ENCODE measurements around the gene VWA1.
"Not testable (repeated sequence)": the region's sequence is repeated elsewhere in the genome, so short reads cannot be mapped to it uniquely, and the experiment has no call there.

VWA1 gene

GRCh38 chr1:1461721-1462317, 26.3 kb downstream of the VWA1 start:
- no peak for DNase-seq

- DNase-seq: no peak
These were observed 27.0 kb downstream of the VWA1 start for GRCh38 chr1:1462318-1462966.

- DNase-seq: no peak
These were observed 27.8 kb downstream of the VWA1 start for GRCh38 chr1:1463312-1463711.

GRCh38 chr1:1468196-1468985, 32.9 kb downstream of the VWA1 start:
- DNase-seq: not testable (repeated sequence)

- no peak for DNase-seq
These were observed 35.3 kb downstream of the VWA1 start for GRCh38 chr1:1470626-1471388.

GRCh38 chr1:1471389-1472052, 36.0 kb downstream of the VWA1 start, which contains the start of gene ATAD3B:
Gene ATAD3B (plus strand): TSS chr1:1471765. CDS start chr1:1471885, 120 bp downstream.
- DNase-seq: peak; percentile 93

GRCh38 chr1:1472053-1472876, 36.8 kb downstream of the VWA1 start:
- DNase-seq: not testable (repeated sequence)

GRCh38 chr1:1476011-1476410, 40.5 kb downstream of the VWA1 start:
- not testable (repeated sequence) for DNase-seq

- no peak for DNase-seq
These were observed 41.7 kb downstream of the VWA1 start for GRCh38 chr1:1477206-1477605.

- no peak for DNase-seq
These were observed 44.3 kb downstream of the VWA1 start for GRCh38 chr1:1479547-1480487.

GRCh38 chr1:1480488-1480867, 45.0 kb downstream of the VWA1 start:
- not testable (repeated sequence) for DNase-seq

GRCh38 chr1:1481811-1482210, 46.3 kb downstream of the VWA1 start:
- DNase-seq: not testable (repeated sequence)

GRCh38 chr1:1482856-1483255, 47.4 kb downstream of the VWA1 start:
- DNase-seq: no peak

GRCh38 chr1:1483714-1484113, 48.2 kb downstream of the VWA1 start:
- DNase-seq: no peak

GRCh38 chr1:1484976-1485750, 49.7 kb downstream of the VWA1 start:
- DNase-seq: not testable (repeated sequence)

- not testable (repeated sequence) for DNase-seq
These were observed 50.3 kb downstream of the VWA1 start for GRCh38 chr1:1485755-1486317.

- DNase-seq: no peak
These were observed 52.2 kb downstream of the VWA1 start for GRCh38 chr1:1487701-1488100.

- no peak for DNase-seq
These were observed 53.7 kb downstream of the VWA1 start for GRCh38 chr1:1489231-1489630.

GRCh38 chr1:1489861-1490260, 54.4 kb downstream of the VWA1 start:
- DNase-seq: no peak
